T-helper 22 cell (primary cell): Measurements from ENCODE around the gene CPOX.

Source experiments
- DNase-seq: peaks from one replicate; pipeline ENCODE4 v3.0.0-alpha.2; 2020; ENCODE audit warnings: low read depth

CPOX gene

GRCh38 chr3:98534168-98534567, 59.2 kb downstream of the CPOX start:
- no peak for DNase-seq

GRCh38 chr3:98532709-98533571, 60.5 kb downstream of the CPOX start:
- DNase-seq = no peak

DNA sequence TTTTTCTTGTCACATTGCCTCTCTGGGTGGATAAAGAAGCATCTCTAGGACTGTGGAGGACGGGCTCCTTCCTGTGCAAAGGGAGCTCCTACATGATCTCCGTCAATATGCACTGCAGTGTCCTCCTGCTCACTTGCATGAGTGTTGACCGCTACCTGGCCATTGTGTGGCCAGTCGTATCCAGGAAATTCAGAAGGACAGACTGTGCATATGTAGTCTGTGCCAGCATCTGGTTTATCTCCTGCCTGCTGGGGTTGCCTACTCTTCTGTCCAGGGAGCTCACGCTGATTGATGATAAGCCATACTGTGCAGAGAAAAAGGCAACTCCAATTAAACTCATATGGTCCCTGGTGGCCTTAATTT, 61.2 kb downstream of the CPOX start:
- no peak for DNase-seq

DNA sequence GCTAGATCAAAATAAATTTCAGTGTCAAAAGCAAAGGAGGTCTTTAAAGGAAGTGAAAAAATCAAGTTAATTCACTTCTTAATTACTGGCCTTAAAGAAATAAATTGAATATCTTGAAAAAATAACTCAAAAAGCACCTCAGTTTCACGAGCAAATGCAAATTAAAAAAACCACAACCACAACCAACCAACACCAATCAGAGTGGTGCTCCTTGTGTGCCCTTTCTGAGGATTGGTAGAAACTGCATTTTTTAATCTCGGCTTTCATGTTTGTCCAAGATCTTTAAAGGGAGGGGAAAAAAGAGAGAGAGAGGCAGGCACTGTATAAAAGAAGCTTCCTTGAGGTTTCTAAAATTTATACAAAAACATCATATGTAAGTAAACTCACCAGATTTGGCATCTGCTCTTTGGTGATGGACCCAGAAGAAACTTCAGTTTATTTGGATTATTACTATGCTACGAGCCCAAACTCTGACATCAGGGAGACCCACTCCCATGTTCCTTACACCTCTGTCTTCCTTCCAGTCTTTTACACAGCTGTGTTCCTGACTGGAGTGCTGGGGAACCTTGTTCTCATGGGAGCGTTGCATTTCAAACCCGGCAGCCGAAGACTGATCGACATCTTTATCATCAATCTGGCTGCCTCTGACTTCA, 61.7 kb downstream of the CPOX start, which contains the start of gene GPR15:
GPR15 (plus strand) TSS at position 357 of the 653 bp plus-strand sequence; CDS start at position 413, 56 bp downstream.
- DNase-seq = no peak

DNA sequence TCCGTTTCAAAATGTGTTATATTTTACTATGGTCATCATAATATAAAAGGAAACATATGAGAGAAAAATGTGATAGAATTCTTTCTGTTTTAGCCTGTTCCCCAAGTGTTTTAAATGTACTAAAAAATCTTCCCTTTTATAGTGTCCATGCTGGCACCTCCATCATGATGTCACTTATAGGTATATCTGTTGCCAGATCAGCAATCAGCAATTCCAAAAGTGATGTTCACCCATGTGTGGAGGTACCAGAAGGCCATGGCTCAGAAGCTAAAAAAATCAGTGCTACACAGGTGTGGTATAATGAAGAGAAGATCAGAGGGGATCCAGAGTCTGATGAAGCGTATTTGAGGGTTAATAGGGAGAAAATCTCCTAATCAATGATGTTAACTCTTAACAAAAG, 62.7 kb downstream of the CPOX start:
- no peak for DNase-seq

DNA sequence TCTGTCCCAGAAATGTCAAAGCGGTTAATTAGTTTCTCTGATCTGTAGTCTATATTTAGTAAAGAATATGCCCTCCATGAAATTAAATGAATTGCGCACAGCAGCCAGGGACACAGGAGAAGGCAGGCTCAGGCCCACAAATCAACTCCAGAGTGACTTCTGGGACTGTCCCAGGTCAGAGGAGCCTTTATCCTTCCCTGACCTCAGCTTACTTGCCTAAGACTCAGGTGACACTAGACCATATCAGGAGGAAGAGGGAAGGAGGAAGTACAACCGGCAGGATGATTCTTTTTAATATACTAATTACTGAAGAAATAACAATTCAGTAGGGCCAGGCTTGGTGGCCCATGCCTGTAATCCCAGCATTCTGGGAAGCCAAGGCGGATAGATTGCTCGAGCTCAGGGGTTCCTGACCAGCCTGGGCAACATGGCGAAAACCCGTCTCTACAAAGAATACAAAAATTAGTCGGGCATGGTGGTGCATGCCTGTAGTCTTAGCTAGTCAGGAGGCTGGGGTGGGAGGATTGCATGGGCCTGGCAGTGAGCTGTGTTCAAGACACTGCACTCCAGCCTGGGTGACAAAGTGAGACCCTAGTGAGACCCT, 63.5 kb downstream of the CPOX start:
- DNase-seq = no peak
